GM18520 (cell line): ENCODE measurements around the gene MTM1.

Experiments used
- ATAC-seq: cut with Tn5 transposase; IDR thresholded peaks from one replicate; pipeline ENCODE4 v1.9.1; 2021; ENCODE audit not compliant: unreplicated experiment

Gene MTM1

DNA sequence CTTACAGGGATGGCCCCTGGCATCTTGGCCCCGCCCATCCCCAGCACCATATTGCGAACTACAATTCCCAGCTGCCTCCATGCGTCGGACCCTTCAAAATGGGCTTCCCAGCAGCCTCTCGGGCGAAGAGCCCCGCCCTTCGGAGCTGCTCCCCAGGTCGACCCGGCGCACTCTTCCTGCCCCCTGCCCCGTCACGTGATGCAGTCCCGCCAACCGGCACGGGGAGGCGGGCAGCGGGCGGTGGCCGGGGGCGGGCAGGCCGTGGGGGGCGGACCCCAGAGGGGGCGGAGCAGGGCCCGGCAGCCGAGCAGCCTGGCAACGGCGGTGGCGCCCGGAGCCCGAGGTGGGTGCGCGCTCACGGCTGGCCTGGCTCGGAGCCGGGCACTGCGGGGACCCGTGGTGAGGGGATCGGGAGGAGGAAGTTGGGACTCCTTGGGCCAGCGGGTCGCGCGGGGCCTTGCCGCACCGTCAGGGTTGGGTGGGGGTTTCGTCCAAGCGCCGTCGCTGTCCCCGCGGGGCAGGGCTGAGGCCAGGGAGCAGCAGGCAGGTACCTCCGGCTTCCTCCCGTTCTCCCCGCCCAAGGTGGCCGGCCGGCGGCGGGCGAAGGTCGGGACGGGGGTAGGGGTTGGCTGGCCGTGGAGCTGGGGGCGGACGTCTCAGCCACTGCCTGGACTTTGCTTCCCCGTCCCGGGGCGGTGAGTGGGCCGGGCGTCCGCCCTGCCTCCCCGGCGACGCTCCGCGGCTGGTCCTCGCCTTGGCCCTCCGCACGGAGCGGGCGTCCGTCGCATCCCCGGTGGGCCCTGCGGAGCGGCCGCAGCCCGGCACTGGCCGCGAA, at the start of gene MTM1:
MTM1 (plus strand) TSS at position 302 of the 835 bp plus-strand sequence. CDS start 23,994 bp downstream, outside the sequence.
- ATAC-seq: peak; percentile 96

DNA sequence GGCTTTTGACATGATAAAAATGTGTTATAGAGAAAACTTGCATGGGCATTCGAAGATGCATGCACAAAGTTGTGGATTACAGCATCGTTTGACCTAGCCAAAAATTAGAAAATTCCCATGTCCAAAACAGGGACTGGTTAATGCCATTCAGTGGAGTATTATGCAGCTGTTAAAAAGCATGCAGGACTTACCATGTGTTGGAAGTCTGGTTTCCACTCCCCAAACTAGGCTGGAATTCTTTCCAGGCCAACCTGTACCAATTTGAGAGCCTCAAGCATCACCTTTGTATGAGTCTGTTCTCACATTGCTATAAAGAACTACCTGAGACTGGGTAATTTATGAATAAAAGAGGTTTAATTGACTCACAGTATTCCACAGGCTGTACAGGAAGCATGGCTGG, 45.9 kb upstream of the MTM1 start:
- no peak for ATAC-seq

DNA sequence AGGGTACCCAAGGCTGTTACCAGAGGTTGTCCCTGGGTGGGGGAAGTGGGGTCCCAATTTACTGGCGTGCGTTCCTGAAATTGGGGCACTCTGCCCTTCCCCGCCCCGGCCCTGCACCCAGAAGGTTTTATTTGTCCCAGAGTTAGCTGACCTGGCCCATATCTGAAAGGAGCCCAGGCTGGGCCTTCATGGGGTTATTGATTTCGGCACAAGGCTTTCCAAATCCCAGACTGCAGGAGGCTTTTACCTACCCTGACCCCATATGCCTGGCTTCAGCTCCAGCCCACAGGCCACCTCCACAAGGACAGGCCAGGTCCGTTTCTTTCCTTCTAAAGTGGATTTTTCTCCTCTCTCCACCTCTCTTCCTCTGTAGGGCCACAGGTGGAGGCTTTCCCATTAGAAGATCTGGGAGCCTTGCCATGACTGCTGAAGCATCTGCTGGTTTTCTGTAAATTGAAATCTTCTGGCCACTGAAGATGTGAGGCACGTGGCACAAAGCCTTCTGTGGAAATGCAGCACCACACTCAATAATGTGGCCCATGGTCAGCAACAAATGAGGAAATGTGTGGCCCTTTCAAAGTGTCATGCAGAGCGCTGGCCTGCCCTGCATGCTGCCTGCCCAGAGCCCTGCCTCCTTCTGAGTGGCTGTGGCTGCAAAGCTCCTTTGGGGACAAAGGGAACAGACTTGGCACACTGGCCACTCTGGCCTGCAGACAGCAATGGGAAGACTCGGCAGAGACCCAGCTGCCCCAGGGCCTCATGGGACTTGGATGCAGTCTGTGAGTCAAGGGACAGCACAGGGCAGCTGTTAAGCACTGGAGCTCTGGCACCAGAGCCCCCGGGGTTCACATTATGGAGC, 43.1 kb upstream of the MTM1 start:
- ATAC-seq: no peak

DNA sequence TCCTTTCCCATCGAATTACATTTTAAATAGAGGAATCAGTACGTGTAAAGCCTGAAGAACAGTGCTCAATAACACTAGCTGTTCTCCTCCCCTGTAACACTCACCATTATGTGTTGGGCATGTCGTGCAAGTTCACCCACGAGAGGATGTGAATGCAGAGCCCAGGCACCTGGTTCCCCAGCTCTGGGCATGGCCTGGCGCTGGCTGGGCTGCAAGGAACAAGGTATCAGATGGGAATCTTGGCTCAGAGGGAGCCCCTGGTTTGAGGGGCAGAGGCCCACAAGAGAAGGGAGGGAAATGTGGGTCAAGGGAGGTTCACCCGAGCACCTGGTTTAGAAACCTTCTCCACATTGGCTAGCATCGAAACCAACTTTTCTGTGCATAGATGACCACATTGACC, 41.7 kb upstream of the MTM1 start:
- no peak for ATAC-seq

DNA sequence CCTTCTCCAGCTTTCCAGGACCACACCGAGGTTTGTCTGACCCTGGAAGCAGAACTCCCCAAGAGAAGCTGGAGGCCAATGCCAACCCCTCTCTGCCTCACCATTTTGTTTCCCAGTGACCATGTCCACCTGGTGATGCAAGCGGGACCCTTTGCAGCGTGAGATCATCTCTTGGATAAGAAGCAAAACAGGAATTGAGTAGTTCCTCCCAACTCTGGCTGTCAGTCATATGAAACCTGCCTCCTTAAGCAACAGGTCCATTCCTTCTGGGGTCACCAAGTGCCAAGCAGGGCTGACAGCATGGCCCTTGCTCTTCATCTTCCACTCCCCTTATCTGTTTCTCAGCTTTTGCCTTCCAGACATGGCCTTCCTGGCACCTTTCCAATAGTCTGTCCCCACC, 41.3 kb upstream of the MTM1 start:
- ATAC-seq: no peak

DNA sequence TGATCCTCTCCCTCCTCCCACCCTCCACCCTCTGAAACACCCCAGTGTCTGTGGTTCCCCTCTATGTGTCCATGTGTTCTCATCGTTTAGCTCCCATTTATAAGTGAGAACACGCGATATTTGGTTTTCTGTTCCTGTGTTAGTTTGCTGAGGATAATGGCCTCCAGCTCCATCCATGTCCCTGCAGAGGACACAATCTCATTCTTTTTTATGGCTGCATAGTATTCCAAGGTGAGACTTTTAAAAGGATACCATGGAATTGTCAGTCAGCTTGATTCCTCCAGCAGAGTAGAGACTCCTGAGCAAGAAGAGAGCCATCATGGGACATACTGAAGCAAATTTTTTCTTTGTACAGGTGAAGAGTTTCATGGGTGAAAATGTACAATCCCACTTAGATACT, 38.8 kb upstream of the MTM1 start:
- no peak for ATAC-seq

DNA sequence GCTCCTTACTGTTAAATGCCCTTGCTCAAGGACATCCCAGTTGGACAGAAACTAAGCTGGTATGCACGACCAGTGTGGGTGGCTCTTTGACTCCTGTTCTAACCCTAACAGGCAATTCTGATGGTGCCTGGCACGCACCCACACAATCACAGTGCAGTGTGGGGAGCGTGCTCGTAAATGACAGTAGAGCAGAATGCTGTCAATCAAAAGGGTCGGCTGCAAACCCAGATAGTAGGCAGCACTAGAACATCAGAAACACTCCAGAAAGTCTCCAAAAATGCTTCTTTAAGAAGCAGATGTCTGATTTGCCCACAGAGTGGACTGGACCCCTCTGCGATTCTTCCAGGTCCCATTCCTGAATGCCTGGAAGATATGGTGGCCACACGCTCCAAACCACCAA, 37.6 kb upstream of the MTM1 start:
- no peak for ATAC-seq

DNA sequence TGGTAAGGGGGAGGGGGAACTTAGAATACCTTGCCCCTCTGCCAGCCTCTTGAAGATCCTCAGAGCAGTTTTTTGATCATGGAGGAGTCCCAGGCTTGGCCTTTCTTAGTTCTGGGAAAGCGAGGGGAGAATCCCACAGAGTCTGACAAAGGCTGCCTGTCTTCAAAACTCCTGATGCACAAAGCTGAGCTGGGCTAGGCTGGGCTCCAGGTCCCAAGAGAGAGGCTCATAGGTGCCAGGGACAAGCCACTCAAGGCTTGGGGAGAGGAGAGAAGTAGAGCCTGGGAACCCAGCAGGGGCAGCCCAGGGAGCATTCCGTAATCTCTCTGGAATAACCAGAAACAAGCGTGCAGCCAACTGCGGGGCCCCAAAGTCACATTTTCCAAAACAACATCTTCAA, 37.0 kb upstream of the MTM1 start:
- no peak for ATAC-seq

DNA sequence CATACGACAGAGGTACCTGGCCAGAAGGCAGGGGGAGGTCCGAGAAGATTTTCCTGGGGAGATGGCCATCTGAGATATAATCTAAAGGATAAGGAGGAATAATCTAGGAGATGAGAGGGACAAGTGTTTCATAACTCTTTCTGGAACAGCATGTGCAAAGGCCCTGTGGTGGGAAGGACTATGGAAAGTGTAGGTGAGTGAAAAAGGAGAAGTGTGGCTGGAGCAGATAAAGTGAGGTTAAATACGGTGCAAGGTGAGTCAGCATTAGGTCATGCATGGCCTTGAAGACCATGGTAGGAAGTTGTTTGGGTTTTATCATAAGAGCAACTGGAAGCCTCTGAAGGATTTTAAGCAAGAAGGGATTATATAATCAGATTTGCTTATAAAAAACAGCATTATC, 34.6 kb upstream of the MTM1 start:
- no peak for ATAC-seq

DNA sequence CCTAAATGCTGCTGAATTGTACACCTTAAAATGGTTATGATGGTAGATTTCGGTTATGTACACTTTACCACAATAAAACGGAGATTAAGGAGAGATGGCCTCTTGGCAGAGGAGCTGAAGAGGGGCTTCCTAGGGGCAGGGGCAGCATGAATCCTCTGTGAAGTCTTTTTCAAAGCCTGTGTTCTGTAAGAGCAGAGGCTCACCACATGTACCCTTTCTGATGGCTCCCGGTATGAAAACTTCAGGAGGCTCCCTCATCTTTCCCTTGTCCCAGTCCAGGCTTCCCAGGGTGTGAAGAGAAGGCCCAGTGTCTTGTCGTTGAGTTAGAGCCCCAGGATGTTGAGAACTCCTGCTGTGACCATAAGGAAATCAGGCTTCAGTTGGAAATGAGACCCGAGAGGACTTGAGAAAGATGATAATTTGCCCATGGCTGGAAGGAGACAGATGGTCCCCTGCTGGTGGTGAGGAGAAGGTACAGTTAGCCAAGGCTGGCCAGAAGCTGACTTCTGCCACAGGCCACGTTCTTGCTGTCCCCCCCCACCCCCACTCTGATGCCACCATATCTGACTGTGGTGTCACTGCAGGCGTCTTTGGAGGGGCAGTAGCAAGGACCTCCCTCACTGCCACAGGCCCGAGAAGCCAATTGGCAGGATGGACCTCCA, 31.8 kb upstream of the MTM1 start:
- no peak for ATAC-seq

DNA sequence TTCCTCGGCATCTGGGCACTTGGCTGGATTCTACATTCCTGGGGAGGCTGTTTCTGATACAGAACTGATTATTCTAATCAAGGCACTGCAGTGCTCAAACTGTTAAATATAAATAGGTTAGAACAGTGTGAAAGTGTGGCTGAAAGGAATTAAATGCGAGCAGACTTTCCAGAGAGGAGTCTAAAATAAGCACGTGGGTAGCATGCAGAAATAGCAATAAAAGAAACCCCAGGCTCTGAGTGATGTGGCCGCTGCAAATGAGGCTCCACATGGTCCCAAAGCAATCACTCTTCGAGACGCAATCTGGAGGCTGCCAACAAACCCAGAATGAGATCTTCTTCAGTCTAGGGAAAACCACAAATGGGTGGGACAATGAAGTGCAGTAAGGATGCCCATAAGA, 30.6 kb upstream of the MTM1 start:
- ATAC-seq: no peak

DNA sequence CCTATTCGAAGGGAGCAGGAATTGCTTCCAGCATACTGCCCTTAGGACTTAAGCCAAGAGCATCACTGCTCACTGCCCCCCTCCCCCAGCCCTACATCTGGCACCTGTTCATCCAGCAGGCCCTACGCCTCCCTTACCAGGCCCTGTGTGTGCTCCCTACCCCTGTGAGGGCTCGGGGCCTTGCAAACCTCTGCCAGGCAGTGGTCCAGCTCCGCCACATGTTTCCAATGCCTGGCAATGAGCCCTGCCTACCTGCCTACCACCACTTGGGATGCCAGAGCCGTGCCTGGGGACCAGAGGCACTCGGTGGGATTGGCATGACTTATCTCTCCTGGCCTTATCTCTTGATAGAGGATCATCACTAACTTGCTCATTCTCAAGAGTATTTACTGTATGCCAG, 27.5 kb upstream of the MTM1 start:
- ATAC-seq: no peak

DNA sequence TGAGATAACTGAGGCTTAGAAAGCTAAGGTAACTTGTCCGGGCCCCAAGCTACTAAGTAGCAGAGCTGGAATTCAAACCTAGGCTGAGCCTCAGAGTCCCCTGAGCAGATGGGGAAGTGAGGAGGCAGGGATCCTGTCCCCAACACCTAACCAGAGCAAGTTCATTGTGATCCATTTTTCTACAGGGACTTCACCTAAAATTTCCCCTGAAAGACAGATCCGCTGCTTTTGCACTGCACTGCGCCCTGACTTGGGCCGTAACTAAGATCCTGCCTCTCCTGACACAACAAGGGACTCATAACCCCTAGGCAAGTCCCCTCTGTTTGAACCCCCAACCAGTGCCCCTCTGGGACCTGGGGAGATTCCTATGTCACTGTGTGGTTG, 25.6 kb upstream of the MTM1 start:
- ATAC-seq: peak; percentile 27

DNA sequence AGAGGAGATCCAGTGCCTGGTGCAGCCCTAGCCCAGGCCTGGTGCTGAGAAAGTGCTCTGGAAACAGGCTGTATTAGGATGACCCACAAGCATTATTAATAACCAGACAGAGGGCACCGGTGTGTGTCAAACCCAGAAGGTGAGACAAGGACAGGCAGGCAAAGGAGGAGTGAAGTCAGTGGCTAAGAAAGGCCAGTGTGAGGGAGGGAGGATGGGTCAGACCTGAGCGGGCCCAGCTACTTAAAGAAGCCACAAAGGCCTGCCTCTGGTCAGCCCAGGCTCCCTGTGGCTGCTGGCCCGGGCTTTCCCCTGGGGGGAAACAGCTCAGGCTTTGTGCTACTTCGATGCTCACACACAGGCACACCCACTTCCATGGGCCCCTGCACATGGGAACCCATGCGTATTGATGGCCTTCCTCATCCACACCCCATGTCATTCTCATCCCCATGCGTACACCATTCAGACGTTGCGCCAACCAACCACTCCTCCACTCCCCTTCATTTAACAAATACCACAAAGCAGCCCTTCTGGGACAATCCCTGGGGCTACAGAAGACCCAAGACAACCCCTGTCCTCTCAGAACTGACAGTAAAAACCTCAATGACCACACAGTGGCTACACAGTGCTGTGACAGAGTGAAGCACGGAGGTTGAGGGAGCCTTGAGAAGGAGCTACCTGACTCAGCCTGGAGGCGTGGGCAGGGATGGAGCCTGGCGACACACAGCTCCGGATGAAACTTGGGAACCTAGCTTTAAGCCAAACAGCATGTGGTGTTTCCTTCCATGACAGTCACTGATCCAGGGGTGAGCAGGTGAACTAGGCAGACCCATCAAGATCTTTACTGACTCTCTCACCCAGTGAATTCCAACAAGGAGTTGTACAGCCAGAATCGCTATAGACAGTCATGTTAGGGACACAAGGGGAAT, 24.9 kb upstream of the MTM1 start:
- peak; percentile 50 for ATAC-seq

DNA sequence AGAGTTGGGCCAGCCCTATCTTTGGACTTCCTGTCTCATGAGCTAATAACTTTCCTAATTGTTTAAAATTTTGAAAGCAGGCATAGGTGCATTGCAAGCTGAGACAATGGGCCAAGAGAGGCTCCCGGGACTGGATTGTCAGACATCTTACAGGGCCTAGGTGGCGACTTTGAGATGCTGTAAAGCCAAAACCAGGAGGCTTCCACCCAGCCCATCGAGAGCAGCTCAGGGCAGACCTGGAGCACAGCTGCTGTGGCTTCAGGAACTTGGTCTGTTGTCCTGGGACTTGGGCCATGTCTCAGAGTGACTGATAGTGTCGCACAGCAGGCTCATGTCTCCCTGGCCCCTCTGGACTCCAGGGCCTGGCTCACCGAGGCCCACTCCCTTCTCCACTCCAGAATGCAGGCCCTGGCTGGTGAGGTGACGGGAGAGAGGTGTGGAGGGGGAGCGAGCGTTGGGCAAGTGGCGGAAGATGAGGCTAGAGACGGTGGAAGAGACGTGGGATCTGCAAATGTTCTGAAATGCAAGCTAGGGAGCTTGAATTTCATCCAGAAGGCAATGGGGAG, 24.1 kb upstream of the MTM1 start:
- no peak for ATAC-seq

DNA sequence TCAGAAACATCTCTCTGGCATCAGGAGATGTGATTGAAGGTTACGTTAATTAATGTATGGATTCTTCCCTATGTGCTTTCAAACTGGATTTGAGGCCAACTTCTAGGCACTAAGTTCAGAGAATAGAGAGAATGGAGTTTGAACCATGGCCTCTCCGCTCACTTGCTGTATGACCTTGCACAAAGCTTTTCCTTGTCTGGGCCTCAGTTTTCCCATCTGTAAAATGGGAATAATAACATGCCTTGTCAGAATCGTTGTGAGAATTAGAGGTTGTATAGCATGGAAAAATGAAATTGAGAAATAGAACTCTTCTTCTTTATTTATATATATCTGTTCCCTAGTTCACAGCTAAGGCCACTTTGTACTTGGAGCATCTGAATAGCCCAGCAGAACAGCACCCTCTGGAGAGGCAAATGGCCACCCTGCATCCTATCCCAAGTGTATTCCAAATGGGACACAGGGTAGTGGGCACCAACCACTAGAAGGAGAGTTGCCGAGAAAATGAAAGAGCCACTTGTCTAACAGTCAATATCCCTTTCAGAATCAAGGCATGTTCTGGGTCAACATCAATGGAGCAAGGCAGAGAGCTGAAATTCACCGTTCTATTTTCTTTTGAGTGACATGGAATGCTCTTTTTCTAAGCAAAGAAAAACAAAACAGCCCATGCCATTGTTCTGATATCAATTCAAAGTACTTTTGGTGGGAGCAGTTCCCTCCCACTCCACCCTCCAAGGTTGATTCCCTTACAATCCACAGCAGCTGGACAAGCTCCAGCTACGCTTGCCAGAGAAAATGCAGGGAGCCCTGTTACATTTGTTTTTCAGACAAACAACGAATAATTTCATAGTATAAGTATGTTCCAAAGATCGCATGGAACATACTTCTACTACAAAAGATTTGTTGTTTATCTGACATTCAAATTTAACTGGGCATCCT, 23.3 kb upstream of the MTM1 start:
- ATAC-seq: no peak

DNA sequence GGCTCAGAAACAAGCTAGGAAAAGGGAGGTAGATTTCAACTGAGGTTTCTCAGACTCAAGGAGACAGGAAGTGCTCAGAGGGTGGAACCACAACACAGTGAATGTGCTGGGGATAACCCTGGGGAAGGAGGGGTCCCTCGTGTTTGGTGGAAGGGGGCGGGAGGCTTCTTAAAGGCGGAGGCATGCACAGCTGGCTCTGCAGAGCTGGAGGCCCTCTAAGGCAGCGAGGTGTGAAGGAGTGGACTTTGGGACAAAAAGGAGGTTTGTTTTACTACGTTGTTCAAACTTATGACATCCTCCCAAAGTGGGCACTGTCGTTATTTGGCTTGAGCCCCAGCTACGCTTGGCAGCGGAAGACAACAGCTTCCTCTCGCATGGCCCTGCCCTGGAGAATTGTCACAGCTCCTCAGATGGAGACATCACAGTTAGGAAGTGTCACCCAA, 21.7 kb upstream of the MTM1 start:
- ATAC-seq: no peak

DNA sequence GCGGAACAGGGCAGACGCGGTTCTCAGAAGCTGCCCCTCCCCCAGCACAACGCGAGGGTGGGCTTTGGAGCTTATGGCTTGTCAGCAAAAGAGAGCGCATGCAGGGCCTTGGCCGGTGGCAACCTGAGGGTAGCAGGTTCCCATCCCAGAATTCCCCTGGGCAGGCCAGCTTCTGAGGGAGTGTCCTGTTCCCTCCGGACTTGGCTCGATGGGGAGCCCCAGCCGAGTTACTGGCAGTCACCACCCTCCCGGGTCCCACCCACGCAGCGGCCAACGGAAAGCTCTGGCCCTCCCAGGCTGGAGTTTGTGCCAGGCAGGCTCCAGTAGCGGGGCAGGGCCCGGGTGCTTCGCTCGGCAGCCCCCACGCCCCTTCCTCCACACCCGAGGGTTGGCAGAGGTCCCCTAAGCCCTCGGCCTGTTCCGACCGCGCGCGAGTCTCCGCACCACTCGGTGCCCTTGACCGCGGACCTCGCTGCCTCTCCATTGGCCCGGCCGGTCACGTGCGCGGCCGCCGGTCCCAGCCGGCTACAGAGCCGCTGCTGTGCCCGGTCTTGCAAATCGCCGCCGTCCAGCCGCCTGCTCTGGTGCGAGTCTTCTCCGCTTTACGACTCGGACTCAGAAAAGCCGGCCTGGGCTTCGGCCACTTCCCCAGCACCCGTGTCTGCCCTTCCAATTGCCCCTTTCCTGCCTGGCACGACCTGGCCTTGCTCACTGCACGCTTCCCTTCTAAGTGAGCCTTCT, 20.9 kb upstream of the MTM1 start:
- peak; percentile 27 for ATAC-seq
